ENCODE measurements around the gene LUC7L2. TPM values are rescaled to one million over a fixed set of nuclear protein-coding genes. Genes with fewer than 3 reads are reported as not detected.
A peak's percentile ranks its signal among the peaks of the same experiment; 100 is the strongest.

Gene LUC7L2
- total and polyA plus RNA-seq, 9 of the 15 experiments (the other 6 are each of a cell fraction or from before 2014, with no cell fraction given): 56.1 to 207 (median 141) TPM

- peak; percentile 54 for TF ChIP-seq NKRF (IDR thresholded peaks at IDR 0.05; ENCODE audit: borderline replicate concordance)
- peak; percentile 78 for TF ChIP-seq BRD9 (IDR thresholded peaks at IDR 0.05; ENCODE audit: low read depth, partially characterized antibody)
- TF ChIP-seq MCM7 (IDR thresholded peaks at IDR 0.05): 0 out of 4 replicates have a peak, but pooled peaks of 1 of the 2 experiments have one; percentile 45
- no peak for TF ChIP-seq SMC3 (conservative IDR thresholded peaks at IDR 0.05; ENCODE audit: insufficient read depth, low read depth, low read length)
- TF ChIP-seq E2F3 (CRISPR knock-in tag; IDR thresholded peaks at IDR 0.05): no peak
- TF ChIP-seq SMARCA5 (IDR thresholded peaks at IDR 0.05): peak; percentile 92; the same call in 1 of the 2 replicates
- no peak for TF ChIP-seq EP400 (IDR thresholded peaks at IDR 0.05)
- TF ChIP-seq THRAP3 (IDR thresholded peaks at IDR 0.05; ENCODE audit: borderline replicate concordance): 0 out of 2 replicates have a peak, but pooled peaks have one; percentile 96
- TF ChIP-seq ZC3H4 (CRISPR knock-in tag; IDR thresholded peaks at IDR 0.05; ENCODE audit: borderline replicate concordance): peak; percentile 73; the same call in 1 of the 2 replicates
- TF ChIP-seq TARDBP (IDR thresholded peaks at IDR 0.05): no peak
- TF ChIP-seq ZNF311 (CRISPR knock-in tag; IDR thresholded peaks at IDR 0.05): 0 out of 2 replicates have a peak, but pooled peaks have one; percentile 47
- peak; percentile 18 for TF ChIP-seq CBFA2T3 (IDR thresholded peaks at IDR 0.05)
- TF ChIP-seq ZNF316 (IDR thresholded peaks at IDR 0.05): peak; percentile 96
- TF ChIP-seq ASH1L (IDR thresholded peaks at IDR 0.05; ENCODE audit: borderline replicate concordance, low read depth, partially characterized antibody): no peak
- no peak for TF ChIP-seq CSDE1 (IDR thresholded peaks at IDR 0.05)
- TF ChIP-seq ILK (tag; IDR thresholded peaks at IDR 0.05; ENCODE audit: borderline replicate concordance, low read depth): peak; percentile 58; the same call in 1 of the 2 replicates
- TF ChIP-seq SMARCE1 (IDR thresholded peaks at IDR 0.05): peak; percentile 32
- peak; percentile 73; the same call in 1 of the 2 replicates for TF ChIP-seq HNRNPUL1 (IDR thresholded peaks at IDR 0.05; ENCODE audit: low read length)
- no peak for TF ChIP-seq ZKSCAN3 (CRISPR knock-in tag; IDR thresholded peaks at IDR 0.05)
- no peak for TF ChIP-seq ZNF431 (CRISPR knock-in tag; IDR thresholded peaks at IDR 0.05)
- TF ChIP-seq, protein P1, sequence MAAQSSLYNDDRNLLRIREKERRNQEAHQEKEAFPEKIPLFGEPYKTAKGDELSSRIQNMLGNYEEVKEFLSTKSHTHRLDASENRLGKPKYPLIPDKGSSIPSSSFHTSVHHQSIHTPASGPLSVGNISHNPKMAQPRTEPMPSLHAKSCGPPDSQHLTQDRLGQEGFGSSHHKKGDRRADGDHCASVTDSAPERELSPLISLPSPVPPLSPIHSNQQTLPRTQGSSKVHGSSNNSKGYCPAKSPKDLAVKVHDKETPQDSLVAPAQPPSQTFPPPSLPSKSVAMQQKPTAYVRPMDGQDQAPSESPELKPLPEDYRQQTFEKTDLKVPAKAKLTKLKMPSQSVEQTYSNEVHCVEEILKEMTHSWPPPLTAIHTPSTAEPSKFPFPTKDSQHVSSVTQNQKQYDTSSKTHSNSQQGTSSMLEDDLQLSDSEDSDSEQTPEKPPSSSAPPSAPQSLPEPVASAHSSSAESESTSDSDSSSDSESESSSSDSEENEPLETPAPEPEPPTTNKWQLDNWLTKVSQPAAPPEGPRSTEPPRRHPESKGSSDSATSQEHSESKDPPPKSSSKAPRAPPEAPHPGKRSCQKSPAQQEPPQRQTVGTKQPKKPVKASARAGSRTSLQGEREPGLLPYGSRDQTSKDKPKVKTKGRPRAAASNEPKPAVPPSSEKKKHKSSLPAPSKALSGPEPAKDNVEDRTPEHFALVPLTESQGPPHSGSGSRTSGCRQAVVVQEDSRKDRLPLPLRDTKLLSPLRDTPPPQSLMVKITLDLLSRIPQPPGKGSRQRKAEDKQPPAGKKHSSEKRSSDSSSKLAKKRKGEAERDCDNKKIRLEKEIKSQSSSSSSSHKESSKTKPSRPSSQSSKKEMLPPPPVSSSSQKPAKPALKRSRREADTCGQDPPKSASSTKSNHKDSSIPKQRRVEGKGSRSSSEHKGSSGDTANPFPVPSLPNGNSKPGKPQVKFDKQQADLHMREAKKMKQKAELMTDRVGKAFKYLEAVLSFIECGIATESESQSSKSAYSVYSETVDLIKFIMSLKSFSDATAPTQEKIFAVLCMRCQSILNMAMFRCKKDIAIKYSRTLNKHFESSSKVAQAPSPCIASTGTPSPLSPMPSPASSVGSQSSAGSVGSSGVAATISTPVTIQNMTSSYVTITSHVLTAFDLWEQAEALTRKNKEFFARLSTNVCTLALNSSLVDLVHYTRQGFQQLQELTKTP (IDR thresholded peaks at IDR 0.05; ENCODE audit: low read depth in 1 of 2, partially characterized antibody in 2 of 2): peak; percentile 47 to 87
- TF ChIP-seq SMARCC2 (IDR thresholded peaks at IDR 0.05; ENCODE audit: low read depth): peak; percentile 29; the same call in 1 of the 2 replicates
- TF ChIP-seq, protein P2, sequence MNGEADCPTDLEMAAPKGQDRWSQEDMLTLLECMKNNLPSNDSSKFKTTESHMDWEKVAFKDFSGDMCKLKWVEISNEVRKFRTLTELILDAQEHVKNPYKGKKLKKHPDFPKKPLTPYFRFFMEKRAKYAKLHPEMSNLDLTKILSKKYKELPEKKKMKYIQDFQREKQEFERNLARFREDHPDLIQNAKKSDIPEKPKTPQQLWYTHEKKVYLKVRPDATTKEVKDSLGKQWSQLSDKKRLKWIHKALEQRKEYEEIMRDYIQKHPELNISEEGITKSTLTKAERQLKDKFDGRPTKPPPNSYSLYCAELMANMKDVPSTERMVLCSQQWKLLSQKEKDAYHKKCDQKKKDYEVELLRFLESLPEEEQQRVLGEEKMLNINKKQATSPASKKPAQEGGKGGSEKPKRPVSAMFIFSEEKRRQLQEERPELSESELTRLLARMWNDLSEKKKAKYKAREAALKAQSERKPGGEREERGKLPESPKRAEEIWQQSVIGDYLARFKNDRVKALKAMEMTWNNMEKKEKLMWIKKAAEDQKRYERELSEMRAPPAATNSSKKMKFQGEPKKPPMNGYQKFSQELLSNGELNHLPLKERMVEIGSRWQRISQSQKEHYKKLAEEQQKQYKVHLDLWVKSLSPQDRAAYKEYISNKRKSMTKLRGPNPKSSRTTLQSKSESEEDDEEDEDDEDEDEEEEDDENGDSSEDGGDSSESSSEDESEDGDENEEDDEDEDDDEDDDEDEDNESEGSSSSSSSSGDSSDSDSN (IDR thresholded peaks at IDR 0.05; ENCODE audit: borderline replicate concordance in 1 of 2, low read depth in 2 of 2, low read length in 2 of 2): no peak
- peak; percentile 99; the same call in 1 of the 2 replicates for TF ChIP-seq DNMT1 (IDR thresholded peaks at IDR 0.05)
Observed at GRCh38 chr7:139340808-139341057, 19.0 kb upstream of the LUC7L2 start (continued).
